ENCODE measurements around the gene ANKH.
A peak's percentile ranks its signal among the peaks of the same experiment; 100 is the strongest.
"Not testable (repeated sequence)": the region's sequence is repeated elsewhere in the genome, so short reads cannot be mapped to it uniquely, and the experiment has no call there.

The ANKH gene

GRCh38 chr5:14882658-14883580 is 11.3 kb upstream of the ANKH start:
- peak; percentile 6 for DNase-seq (ENCODE audit: low read depth)

DNA sequence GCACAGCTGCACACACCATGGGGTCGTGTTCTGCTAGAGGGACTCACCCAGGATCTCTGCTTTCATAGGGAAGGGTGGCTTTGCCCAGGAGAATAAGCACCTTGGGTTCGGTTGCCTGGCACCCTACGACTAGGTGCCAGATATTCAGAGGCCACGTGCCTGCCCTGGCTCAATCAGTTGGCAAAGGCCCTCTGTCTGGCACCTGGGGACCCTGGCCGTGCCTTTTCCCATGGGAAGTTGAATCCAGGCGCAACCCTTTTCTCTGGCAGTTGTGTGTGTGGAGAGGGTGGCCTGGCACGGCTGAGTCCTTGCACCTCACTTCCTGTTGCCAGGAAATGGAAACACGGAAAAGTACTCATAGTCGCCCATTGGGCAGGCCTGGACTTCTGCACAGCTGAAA is 10.2 kb upstream of the ANKH start:
- no peak for DNase-seq (ENCODE audit: low read depth)

GRCh38 chr5:14880688-14881087 is 9.1 kb upstream of the ANKH start:
- peak; percentile 44 for DNase-seq (ENCODE audit: low read depth)

GRCh38 chr5:14879937-14880589 is 8.5 kb upstream of the ANKH start:
- DNase-seq (ENCODE audit: low read depth): peak; percentile 63

GRCh38 chr5:14879393-14879792 is 7.8 kb upstream of the ANKH start:
- no peak for DNase-seq (ENCODE audit: low read depth)

DNA sequence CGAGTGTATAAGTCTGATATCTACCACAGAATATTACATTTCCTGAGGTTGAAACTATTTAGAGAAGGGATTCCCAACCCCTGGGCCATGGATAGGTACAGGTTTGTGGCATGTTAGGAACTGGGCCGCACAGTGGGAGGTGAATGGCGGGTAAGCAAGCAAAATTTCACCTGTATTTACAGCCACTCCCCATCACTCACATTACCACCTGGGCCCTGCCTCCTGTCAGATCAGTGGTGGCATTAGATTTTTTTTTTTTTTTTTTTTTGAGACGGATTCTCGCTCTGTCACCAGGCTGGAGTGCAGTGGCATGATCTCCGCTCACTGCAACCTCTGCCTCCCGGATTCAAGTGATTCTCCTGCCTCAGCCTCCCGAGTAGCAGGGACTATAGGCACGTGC is 6.6 kb upstream of the ANKH start:
- not testable (repeated sequence) for DNase-seq (ENCODE audit: low read depth)

DNA sequence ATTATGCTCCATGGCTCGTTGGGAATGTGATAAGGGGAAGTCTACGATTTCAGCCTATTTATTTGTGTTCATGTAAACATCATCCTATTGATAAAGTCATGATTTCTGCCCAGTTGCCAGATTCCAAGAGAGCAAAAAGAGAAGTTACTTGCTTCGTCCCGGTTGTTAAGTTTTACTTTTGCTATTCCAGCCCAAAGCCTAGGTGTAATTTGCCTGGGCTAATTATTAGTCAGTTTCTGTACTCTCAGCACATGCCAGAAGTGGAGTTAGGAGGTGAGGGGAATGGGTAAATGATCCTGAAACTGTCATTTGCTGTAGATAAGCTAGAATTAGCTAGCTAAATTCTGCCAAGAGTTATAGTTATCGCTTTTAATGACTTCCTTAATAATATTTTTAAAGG is 4.5 kb upstream of the ANKH start:
- no peak for DNase-seq (ENCODE audit: low read depth)

DNA sequence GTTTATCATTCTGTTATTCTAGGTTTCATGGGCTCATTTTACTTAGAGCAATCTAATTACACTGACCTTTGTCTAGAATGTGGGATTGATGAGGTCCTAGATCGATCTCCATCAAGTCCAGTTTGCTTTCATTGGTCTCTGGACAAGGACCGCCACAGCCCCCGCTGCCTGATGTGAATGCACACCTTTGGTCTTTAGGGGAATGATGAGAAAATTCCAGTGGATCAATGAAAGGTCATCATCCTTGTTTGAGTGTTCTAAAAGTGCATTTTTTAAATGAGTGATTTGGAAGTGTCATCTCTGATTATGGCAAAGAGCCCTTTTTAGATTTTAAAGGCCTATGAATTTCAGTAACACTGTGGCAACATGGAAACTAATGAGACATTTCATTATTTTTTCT is 2.2 kb upstream of the ANKH start:
- DNase-seq (ENCODE audit: low read depth): no peak

DNA sequence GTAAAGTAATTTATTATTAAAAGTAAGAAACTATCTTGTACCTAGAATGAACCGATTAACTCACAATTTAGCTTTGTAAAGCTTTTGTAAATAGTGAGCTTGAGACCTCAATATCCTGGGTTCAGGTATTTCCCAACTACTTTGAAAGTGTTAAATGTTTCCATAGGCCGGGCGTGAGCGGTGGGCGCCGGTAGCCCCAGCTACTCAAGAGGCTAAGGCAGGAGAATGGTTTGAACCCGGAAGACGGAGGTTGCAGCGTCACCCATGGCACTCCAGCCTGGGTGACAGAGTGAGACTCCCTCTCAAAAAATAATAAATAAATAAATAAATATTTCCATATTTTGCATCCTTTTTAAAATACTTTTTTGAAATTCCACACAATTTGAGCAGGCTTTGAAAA is 1.5 kb upstream of the ANKH start:
- DNase-seq (ENCODE audit: low read depth): no peak

- peak; percentile 28 for DNase-seq (ENCODE audit: low read depth)
Observed at GRCh38 chr5:14872070-14872989, 752 bp upstream of the ANKH start.

DNA sequence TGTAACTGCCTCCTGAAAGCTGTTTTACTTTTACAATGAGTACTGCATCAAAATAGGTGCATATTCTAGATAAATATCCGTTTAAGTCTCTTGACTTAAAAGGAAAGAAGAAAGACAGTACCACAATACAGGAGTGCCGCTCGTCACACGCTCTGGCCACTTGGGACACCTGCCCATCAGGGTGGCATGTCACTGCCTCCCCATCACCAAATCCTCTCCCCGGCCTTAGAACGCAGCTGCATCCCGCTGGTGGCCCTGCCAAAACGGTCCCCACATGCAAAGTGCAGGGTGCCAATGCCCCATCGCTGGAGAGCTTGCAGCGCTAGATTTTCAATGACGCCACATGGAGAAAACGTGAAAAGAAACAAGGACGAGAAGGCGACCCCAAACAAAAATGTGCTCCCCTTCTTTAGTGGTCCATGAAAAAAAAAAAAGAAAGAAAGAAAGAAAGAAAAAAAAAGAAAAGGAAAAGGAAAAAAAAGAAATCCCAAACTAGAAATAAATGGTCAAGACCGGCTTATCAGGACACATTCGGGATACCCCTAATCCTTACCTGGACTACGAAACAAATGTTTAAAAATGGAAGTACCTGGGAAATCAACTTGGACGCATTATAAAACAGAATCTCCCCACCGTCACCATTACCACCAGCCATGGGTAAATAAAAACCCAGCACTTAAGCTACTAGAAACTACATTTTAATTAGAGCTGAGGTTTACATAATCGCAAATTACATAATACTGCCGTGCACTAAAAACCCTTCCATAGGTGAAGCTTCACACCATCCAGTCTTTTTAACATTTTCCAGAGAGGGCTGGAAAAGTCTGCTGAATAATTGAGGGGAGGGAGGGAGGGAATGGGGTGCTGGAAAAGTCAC is 1.0 kb downstream of the ANKH start:
- DNase-seq (ENCODE audit: low read depth): peak; percentile 6

GRCh38 chr5:14869668-14870164 is 1.9 kb downstream of the ANKH start:
- DNase-seq (ENCODE audit: low read depth): peak; percentile 9

DNA sequence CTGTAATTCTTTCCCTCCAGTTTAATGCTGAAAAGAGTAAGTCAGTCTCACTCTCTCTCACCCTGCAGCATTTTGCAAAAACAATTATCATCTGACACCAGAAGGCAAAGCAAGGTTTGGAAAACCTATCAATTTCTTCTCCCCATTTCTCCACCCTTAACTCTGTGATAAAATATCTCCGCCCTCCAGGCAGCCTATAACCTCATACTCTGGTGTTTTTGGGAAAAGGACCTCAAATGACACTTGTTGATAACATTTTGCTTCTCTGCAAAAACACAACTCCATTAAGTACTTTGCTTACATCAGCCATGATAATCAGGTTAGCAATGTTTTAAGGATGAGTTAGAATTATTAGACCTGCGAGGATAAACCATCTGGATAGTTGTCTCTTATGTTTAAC is 2.3 kb downstream of the ANKH start:
- DNase-seq (ENCODE audit: low read depth): no peak

DNA sequence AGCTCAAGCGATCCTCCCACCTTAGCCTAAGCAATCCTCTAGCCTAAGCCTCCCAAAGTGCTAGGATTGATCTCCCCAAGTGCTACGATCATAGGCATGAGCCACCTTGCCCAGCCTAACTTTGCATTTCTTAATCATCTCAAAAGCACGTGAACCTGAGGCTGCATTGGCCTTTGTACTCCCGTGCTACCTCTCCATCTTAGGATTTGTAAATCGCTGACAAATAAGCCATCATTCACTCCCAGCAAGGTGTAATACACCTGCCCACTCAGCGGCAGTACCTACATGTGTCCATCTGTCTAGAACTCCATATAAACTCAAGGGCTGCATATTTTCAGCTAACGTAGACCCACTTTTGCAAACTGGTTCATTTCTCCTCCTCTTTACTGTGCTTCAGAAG is 2.8 kb downstream of the ANKH start:
- DNase-seq (ENCODE audit: low read depth): no peak

DNA sequence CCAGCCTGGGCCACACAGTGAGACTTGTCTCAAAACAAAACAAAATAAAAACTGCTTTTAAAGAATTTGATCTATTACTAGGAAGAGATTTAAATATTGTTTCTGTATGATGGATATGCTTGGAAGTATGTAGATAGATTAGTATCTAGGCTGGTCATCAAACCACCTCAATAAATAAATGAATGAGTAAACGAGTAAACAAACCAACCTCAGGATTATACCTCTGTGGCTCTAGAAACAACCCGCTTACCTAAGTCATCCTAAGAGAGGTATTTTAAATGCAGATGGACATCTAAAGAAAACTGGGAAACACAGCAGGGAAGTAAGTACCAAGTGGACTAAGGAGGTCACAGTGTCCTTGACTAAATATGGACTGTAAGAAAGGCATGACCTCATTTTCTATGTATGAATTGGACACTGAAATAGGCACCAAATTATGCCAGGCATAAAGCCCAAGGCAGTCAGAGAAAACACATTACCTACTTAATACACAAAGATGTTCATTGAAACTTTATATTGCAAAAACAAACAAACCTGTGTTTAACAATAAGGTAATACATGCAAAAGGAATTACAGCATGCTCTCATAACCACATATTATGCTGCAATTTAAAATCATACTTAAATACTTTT is 7.3 kb downstream of the ANKH start:
- no peak for DNase-seq (ENCODE audit: low read depth)

- DNase-seq (ENCODE audit: low read depth): no peak
Observed at GRCh38 chr5:14863105-14863504, 8.5 kb downstream of the ANKH start.

- DNase-seq (ENCODE audit: low read depth): no peak
Observed at GRCh38 chr5:14861123-14861765, 10.3 kb downstream of the ANKH start.

GRCh38 chr5:14859980-14860379 is 11.6 kb downstream of the ANKH start:
- DNase-seq (ENCODE audit: low read depth): no peak

GRCh38 chr5:14859150-14859549 is 12.4 kb downstream of the ANKH start:
- DNase-seq (ENCODE audit: low read depth): no peak

DNA sequence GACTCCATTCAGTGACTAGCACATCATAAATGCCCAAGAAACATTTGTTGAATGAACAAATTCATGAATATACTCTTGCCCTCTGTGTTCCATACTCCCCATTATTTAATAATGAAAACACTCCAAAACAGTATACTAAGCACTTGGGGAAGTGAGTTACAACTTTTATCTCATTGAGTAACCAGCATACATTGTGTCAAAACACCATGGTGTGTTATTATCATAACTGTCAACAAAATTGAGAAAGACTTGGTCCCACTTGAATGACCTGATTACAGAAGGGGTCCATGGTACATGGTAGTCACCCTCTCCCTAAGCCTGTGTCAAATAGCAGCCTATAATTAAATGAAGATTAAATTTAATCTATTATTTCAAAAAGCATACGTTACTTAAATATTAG is 16.2 kb downstream of the ANKH start:
- no peak for DNase-seq (ENCODE audit: low read depth)
